Liver (tissue), 9 donors: ENCODE results near the gene GRAP2. TPM values are rescaled to one million over a fixed set of nuclear protein-coding genes. Genes with fewer than 3 reads are reported as not detected.

Experiments used
- DNase-seq: peaks from one replicate; pipeline ENCODE4 v3.0.0-alpha.2; 2017; ENCODE audit warnings: low spot score
- H3K27ac ChIP-seq, 2 donors: one replicate each; pipeline ENCODE4 v1.7.0; 2013; ENCODE audit warnings: inconsistent platforms in 2 of 2, low read length in 2 of 2, control low read depth in 1 of 2, low read depth in 1 of 2, mild to moderate bottlenecking in 1 of 2
- H3K27me3 ChIP-seq, 4 donors: one replicate each; pipeline versions ENCODE4 v1.6.1 to v1.7.0; 2013; ENCODE audit warnings: low read length in 3 of 4, inconsistent platforms in 1 of 4, mild to moderate bottlenecking in 1 of 4, moderate library complexity in 1 of 4; ENCODE audit not compliant: control insufficient read depth in 4 of 4, insufficient read depth in 4 of 4
- H3K36me3 ChIP-seq, 4 donors: one replicate each; pipeline versions ENCODE4 v1.6.1 to v1.7.0; 2013; ENCODE audit warnings: low read length in 3 of 4, mild to moderate bottlenecking in 3 of 4, low read depth in 1 of 4, moderate library complexity in 1 of 4; ENCODE audit not compliant: control insufficient read depth in 4 of 4, insufficient read depth in 3 of 4
- H3K4me1 ChIP-seq, 4 donors: one replicate each; pipeline versions ENCODE4 v1.6.1 to v1.7.0; 2013; ENCODE audit warnings: low read length in 3 of 4, mild to moderate bottlenecking in 3 of 4, moderate library complexity in 1 of 4; ENCODE audit not compliant: control insufficient read depth in 4 of 4, insufficient read depth in 4 of 4
- H3K4me3 ChIP-seq, 3 donors: one replicate each; pipeline versions ENCODE4 v1.6.1 to v1.7.0; 2013; ENCODE audit warnings: low read length in 3 of 3, control low read depth in 1 of 3, low read depth in 1 of 3, mild to moderate bottlenecking in 1 of 3
- H3K9ac ChIP-seq, 2 donors: one replicate each; pipeline ENCODE4 v1.7.0; 2013; ENCODE audit warnings: low read length in 2 of 2, mild to moderate bottlenecking in 2 of 2, moderate library complexity in 2 of 2, control low read depth in 1 of 2, low read depth in 1 of 2
- H3K9me3 ChIP-seq, 4 donors: one replicate each; pipeline versions ENCODE4 v1.6.1 to v1.7.0; 2013; ENCODE audit warnings: low read length in 3 of 4; ENCODE audit not compliant: control insufficient read depth in 4 of 4
- ATF3 ChIP-seq: IDR thresholded peaks from 2 replicates; pipeline ENCODE4 v1.6.1; 2016; ENCODE audit warnings: antibody characterized with exemption
- CTCF ChIP-seq: fragments of 150-350 bp; IDR thresholded peaks from 2 replicates; pipeline ENCODE4 v1.5.1; 2017; ENCODE audit warnings: improper control_type of control experiment, low read depth, low read length; ENCODE audit not compliant: missing input control
- EGR1 ChIP-seq, 2 donors: IDR thresholded peaks; 2 replicates each; pipeline ENCODE4 v1.6.1; 2016 to 2018; ENCODE audit warnings: antibody characterized with exemption in 2 of 2, low read depth in 2 of 2
- FOXA1 ChIP-seq: IDR thresholded peaks from 2 replicates; pipeline ENCODE4 v1.6.1; 2016; ENCODE audit warnings: antibody characterized with exemption
- FOXA2 ChIP-seq: IDR thresholded peaks from 2 replicates; pipeline ENCODE4 v1.6.1; 2016; ENCODE audit warnings: antibody characterized with exemption
- GABPA ChIP-seq, 2 donors: IDR thresholded peaks in 1 of 2; conservative IDR thresholded peaks in 1 of 2; 2 replicates each; pipeline ENCODE4 v1.6.1; 2016; ENCODE audit warnings: antibody characterized with exemption in 2 of 2, mild to moderate bottlenecking in 1 of 2, moderate library complexity in 1 of 2
- HNF4A ChIP-seq, 2 donors: conservative IDR thresholded peaks; 2 replicates each; pipeline ENCODE4 v1.6.1; 2016; ENCODE audit warnings: antibody characterized with exemption in 2 of 2, mild to moderate bottlenecking in 2 of 2
- HNF4G ChIP-seq: IDR thresholded peaks from 2 replicates; pipeline ENCODE4 v1.6.1; 2016; ENCODE audit warnings: antibody characterized with exemption
- JUND ChIP-seq, 2 donors: IDR thresholded peaks; 2 replicates each; pipeline ENCODE4 v1.6.1; 2016; ENCODE audit warnings: antibody characterized with exemption in 2 of 2
- MAX ChIP-seq: IDR thresholded peaks from 2 replicates; pipeline ENCODE4 v1.6.1; 2016; ENCODE audit warnings: antibody characterized with exemption
- NR2F2 ChIP-seq: IDR thresholded peaks from 2 replicates; pipeline ENCODE4 v1.6.1; 2016; ENCODE audit warnings: antibody characterized with exemption
- RAD21 ChIP-seq, 2 donors: IDR thresholded peaks; 2 replicates each; pipeline ENCODE4 v1.6.1; 2016; ENCODE audit warnings: antibody characterized with exemption in 2 of 2, mild to moderate bottlenecking in 2 of 2
- REST ChIP-seq: IDR thresholded peaks from 2 replicates; pipeline ENCODE4 v1.6.1; 2016; ENCODE audit warnings: antibody characterized with exemption, mild to moderate bottlenecking
- RXRA ChIP-seq, 2 donors: IDR thresholded peaks; 2 replicates each; pipeline ENCODE4 v1.6.1; 2017 to 2018; ENCODE audit warnings: antibody characterized with exemption in 2 of 2, mild to moderate bottlenecking in 1 of 2
- SP1 ChIP-seq: IDR thresholded peaks from 2 replicates; pipeline ENCODE4 v1.6.1; 2018; ENCODE audit warnings: antibody characterized with exemption, mild to moderate bottlenecking
- TAF1 ChIP-seq: conservative IDR thresholded peaks from 2 replicates; pipeline ENCODE4 v1.6.1; 2016; ENCODE audit warnings: antibody characterized with exemption, mild to moderate bottlenecking
- YY1 ChIP-seq: IDR thresholded peaks from 2 replicates; pipeline ENCODE4 v1.6.1; 2016; ENCODE audit warnings: antibody characterized with exemption, mild to moderate bottlenecking
- ZBTB33 ChIP-seq: IDR thresholded peaks from 2 replicates; pipeline ENCODE4 v1.6.1; 2016; ENCODE audit warnings: antibody characterized with exemption
- WGBS: extraction: QIAGEN DNeasy Blood & Tissue Kit; methylation state at CpG from one replicate; pipeline ENCODE4 v1.1.7; 2013; 5-methylcytosine and 5-hydroxymethylcytosine counted together
- polyA plus RNA-seq, 2 donors: library from polyadenylated mRNA; stranded (reverse) in 1 of 2; unstranded in 1 of 2; fragments of 200-250 nt in 1 of 2; fragments of >200 nt in 1 of 2; fragmentation: Nextera tagmentation in 1 of 2; extraction: Ambion mirVana in 1 of 2; gene quantifications; one replicate each; pipeline versions ENCODE4 v1.2.1 to v1.2.3, GENCODE V29; 2013 to 2015
- total RNA-seq, 2 donors: library from RNA; depleted of rRNA; stranded (reverse); fragments of >200 nt; gene quantifications; one replicate each; pipeline ENCODE4 v1.2.3, GENCODE V29; 2014
- donor health status: healthy.
- donor health status: healthy.
- donor health status: healthy.
- donor health status: healthy.
- donor health status: healthy.

The GRAP2 gene
- total and polyA plus RNA-seq, 4 donors: 0.22 to 38.2 (median 0.78) TPM

- Histone ChIP-seq H3K4me1 (peaks cover 6 to 42% (median 34%) of the 10 kb centered on the region in 4 donors), H3K27me3 (no peaks in the 10 kb centered on the region), H3K27ac (peak overlapping the region; percentile 68 to 75), H3K9ac (peak overlapping the region in 1 of 2 donors; percentile 43), H3K4me3 (no peak overlapping the region), H3K36me3 (no peaks in the 10 kb centered on the region), H3K9me3 (no peaks in the 10 kb centered on the region)
- no peak for DNase-seq
- TF ChIP-seq REST (no peak), RAD21 (IDR thresholded peaks at IDR 0.05) (no peak), YY1 (no peak), MAX (no peak), EGR1 (IDR thresholded peaks at IDR 0.05; ENCODE audit: low read depth in 2 of 2) (no peak)
- WGBS: 51% methylated on average over 3 of the region's 3 CpGs
These were observed 89.8 kb downstream of the GRAP2 start for GRCh38 chr22:39990686-39991085.

GRCh38 chr22:39991159-39991860 is 90.4 kb downstream of the GRAP2 start:
- H3K9me3 ChIP-seq: no peaks in the 10 kb centered on the region
- no peaks in the 10 kb centered on the region for H3K36me3 ChIP-seq
- 30% methylated on average over 9 of the region's 9 CpGs for whole genome bisulfite sequencing
- H3K4me3 ChIP-seq: no peak overlapping the region
- TF ChIP-seq CTCF (no peak), REST (no peak), FOXA1 (no peak), ZBTB33 (no peak), YY1 (peak; percentile 83), SP1 (peak; percentile 94), GABPA (IDR thresholded peaks at IDR 0.05 in 1 of 2, conservative IDR thresholded peaks at IDR 0.05 in 1 of 2) (no peak), HNF4G (no peak), RAD21 (IDR thresholded peaks at IDR 0.05) (peak in 1 of 2 donors; percentile 21), TAF1 (no peak), EGR1 (IDR thresholded peaks at IDR 0.05; ENCODE audit: low read depth in 2 of 2) (no peak), MAX (peak; percentile 8), RXRA (IDR thresholded peaks at IDR 0.05) (peak; percentile 44 to 58), NR2F2 (peak; percentile 8), JUND (IDR thresholded peaks at IDR 0.05) (peak in 1 of 2 donors; percentile 24), HNF4A (conservative IDR thresholded peaks at IDR 0.05) (peak; percentile 37 to 42), FOXA2 (peak; percentile 61), ATF3 (no peak)
- no peak for DNase-seq
- peak overlapping the region in 1 of 2 donors; percentile 78 for H3K9ac ChIP-seq
- peak overlapping the region; percentile 68 to 75 for H3K27ac ChIP-seq
- H3K27me3 ChIP-seq: no peaks in the 10 kb centered on the region
- H3K4me1 ChIP-seq: peaks cover 6 to 44% (median 36%) of the 10 kb centered on the region in 4 donors
